Stimulated activated CD4-positive, alpha-beta T cell treated with anti-CD3 and anti-CD28 coated beads, Interleukin-2, amount 100 ng/mL, for 24 hours (primary cell): ENCODE data around the gene ARRDC3.
A peak's percentile ranks its signal among the peaks of the same experiment; 100 is the strongest.
"Not testable (repeated sequence)": the region's sequence is repeated elsewhere in the genome, so short reads cannot be mapped to it uniquely, and the experiment has no call there.

Experiments used
- DNase-seq, 2 donors: peaks; one replicate each; pipeline ENCODE4 v3.0.0-alpha.2; 2020

The ARRDC3 gene

DNA sequence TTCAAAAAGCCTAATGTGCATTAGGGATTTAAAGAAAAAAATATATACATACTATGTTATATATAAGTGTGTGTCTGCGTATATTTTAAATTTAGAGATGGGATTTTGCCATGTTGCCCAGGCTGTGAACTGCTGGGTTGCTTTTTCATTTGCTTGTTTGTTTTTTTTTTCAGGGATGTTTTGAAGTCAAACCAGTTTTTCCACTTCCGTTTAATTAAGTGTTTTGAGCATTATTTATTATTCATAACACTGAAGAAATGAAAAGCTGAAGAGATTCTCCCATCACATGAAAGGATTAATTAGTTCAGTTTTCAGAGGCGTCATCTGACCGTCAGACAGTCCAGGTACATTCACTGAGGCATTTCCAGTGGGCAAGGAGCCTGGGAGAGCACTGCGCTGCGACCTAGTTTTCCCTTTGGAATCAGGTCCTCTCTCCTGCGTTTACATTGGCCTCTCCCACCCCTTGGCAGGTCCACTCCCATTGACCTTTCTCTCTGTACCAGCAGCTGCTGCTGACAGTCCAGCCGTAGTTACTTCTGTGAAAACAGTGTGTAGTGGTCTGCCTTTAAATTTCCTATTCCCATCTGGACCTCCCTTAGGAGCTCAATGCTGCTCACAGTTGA, 26.0 kb downstream of the ARRDC3 start:
- no peak for DNase-seq

DNA sequence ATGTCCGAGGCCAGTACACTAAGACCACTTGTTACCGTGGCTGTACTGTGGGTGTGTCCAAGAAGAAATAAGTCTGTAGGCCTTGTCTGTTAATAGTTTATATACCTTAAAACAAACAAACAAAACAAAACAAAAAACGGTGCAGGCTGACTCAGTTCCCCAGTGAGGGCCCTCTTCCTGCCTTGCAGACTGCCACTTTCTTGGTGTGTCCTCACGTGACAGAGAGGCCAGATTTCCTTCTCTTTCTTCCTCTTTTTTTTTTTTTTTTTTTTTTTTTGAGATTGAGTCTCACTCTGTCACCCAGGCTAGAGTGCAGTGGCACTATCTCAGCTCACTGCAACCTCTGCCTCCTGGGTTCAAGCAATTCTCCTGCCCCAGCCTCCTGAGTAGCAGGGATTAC, 28.2 kb downstream of the ARRDC3 start:
- not testable (repeated sequence) for DNase-seq

DNA sequence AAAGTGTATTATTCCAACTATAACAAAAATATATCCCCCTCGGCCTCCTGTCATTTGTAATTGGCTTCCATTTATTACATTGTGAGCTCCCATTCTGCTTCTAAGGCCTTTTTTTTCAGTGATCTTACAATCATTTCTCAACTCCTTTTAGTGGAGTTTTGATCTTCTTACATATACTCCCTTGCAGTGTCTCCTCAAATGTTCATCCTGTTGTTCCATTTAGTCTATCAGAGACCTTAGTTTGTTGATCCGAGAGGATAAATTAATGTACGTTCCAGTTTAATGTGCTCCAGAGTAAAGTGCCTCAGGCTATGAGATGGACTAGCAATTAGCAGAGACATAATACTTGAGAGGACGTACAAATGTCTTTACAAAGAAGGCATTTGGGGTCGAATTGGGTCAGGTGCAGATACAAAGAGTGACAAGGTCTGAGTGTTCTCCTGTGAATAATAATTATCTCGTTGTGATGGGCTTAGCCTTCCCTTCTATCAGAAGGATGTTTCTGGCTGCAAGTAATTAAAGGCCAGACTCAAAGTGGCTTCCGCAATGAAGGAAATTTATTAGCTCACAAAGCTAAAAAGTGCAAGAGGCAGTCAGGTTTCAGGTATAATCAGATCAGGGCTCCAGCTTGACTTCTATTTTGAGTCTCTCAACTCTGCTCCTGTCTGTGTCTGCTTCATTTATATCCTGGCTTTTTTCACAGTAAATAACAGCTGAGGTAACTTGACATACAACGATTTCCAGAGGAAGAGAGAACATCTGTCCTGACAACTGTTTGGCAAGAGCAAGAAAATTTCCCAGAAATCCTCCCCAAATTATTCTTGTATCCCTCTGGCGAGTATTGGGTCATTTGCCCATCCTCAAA, 30.1 kb downstream of the ARRDC3 start:
- no peak for DNase-seq

DNA sequence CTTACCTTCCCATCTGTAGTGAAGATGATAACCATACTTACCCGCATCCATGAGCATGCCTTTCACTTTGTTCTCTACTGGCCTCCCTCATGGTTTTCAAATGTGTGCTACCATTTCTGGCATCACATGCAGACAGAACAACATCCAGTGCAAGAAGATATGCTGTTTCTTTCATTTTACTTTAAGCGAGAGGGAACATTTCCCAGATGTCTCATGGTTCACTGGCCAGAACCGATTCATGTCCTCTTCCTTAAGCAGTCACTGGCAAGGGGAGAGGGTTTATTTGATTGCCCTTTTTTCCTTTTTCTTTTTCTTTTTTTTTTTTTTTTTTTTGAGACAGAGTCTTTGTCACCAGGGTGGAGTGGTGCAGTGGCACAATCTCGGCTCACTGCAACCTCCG, 37.7 kb downstream of the ARRDC3 start:
- no peak for DNase-seq

DNA sequence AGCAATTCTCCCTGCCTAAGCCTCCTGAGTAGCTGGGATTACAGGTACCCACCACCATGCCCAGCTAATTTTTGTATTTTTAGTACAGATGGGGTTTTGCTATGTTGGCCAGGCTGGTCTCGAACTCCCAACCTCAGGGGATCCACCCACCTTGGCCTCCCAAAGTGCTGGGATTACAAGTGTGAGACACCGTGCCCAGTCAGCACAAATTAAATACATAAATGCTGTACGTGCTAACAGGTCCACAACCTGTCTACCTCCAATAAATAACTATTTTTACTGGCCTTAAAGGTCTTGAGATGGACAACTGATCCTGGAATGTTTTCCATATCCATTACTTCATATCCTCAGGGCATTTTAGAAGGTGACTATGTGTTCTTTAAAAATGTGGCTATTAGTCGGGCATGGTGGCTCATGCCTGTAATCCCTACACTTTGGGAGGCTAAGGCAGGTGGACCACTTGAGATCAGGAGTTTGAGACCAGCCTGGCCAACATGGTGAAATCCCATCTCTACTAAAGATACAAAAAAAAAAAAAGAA, 38.4 kb downstream of the ARRDC3 start:
- not testable (repeated sequence) for DNase-seq

DNA sequence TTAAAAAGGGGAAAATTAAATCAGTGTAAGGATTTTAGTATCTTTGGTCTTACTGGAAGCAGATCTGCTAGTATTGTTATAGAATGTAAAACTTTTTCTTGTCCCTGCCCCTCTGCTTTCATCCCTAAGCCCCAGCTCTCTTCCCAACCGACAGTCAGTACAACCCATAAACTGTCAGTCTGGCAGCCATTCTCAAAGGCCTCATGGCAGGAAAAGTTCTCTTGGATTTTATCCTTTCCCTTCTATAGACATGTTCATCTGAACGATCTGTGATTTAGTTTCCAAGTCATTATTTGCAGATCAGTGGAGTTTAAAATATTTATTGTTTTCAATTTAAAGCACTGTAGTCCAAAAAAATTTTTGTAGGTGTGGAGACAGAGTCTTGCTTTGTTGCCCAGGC, 39.2 kb downstream of the ARRDC3 start:
- no peak for DNase-seq

DNA sequence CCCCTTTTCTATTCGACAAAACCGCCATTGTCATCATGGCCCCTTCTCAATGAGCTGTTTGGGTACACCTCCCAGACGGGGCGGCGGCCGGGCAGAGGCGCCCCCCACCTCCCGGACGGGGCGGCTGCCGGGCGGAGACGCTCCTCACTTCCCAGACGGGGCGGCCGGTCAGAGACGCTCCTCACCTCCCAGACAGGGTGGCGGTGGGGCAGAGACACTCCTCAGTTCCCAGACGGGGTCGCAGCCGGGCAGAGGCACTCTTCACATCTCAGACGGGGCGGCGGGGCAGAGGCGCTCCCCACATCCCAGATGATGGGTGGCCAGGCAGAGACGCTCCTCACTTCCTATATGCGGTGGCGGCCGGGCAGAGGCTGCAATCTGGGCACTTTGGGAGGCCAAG, 40.2 kb downstream of the ARRDC3 start:
- DNase-seq: not testable (repeated sequence)

DNA sequence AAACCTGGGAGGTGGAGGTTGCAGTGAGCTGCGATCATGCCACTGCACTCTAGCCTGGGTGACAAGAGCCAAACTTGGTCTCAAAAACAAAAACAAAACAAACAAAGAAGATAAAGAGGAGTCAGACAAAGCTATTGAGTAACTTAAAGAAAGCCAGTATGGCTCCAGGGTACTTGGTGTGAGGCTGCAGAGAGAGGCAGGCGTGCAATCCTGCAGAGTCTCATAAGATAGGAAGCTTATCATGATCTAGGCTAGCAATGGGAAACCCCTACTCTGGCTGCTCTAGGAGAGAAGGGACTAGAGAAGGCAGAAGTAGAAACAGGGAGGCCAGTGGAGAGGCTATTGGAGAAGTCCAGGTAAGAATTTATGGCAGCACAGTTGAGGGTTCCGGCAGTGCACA, 42.0 kb downstream of the ARRDC3 start:
- DNase-seq: no peak

DNA sequence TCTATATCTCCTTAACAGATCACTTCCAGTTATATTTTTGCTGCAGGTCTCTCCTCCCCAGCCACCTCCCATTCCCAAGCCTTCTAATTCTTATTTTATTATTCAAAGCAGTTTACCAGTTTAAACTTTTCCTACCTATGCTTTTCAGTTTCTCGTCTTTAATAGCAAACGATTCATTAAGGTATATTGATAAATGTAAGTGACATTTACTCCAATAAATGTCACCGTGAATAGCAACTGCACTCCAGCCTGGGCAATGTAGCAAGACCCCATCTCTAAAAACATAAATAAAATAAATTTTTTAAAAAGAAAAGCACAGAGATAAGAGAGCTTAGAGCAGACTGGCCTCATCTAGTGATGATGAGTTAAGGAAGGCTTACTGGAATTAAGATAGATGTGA, 42.6 kb downstream of the ARRDC3 start:
- DNase-seq: no peak

DNA sequence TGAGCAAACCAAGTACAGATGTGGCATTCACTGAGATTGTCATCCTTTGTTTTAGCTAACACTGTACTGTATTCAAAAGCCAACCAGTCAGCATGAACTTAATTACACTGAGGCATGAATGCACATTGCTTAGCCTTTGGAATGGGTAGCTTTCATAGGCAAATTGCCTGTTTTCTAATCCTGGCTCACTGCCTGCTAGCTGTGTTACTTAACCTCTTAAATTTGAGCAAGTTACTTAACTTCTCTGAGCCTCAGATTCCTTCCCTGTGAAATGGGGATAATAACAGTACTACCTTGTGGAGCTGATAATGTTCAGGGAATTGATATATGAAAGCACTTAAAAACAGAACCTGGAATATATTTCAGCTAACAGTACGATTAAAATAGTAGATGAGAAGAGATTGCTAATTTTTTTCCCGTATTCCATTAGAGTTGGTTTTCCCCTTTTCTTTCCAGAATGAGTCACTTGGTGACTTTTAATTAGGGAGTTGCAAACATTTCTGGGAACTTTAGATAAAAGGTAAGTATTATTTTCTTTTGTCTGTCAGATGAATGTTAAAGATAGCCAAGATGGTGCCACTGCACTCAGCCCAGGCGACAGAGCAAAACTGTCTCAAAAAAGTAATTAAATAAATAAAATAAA, 43.9 kb downstream of the ARRDC3 start:
- no peak for DNase-seq

DNA sequence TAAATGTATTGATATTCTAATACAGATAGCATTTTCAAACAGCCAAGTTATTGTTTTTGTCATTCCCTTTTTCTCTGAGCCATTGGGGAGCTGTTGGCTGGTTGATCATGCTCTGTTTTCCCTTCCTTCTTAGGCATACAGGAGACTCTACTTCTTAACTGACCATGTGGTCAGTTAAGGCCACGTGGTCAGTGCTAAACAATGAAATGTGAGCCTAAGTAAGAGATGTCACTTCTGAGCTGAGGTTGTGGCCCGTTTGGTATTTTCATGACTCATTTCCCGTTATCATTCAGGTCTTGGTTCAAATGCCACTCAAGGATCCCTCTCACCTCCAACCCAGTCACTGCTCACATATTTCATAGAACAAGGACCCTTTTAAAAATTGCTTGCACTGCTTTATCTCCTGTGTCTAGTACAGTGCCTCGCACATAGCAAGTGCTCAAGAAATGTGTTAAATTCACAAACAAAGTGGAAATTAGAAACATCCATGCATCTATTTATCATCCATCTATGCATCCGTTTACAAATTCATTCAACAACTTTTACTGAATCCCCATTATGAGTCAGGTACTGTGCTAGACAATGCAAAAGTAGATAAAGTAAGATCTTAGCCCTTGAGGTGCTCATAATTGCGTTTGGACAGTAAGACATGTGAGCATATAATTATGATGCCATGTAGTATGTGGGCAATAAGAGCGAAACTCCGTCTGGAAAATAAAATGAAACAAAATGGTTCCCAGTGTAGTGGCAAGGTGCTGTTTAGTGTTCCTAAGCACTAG, 50.7 kb downstream of the ARRDC3 start:
- DNase-seq: no peak

DNA sequence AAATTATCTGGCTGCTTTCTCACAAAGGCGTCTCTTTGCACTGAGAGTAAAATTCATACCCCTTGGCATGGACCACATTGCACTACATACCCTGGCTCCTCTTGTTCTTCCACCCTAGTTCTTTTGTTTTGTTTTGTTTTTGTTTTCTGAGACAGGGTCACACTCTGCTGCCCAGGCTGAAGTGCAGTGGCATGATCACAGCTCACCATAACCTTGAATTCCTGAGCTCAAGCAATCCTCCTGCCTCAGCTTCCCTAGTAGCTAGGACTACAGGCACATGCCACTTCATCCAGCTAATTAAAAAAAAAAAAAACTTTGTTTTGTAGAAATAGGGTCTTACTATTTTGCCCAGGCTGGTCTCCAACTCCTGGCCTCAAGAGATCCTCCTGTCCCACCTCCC, 51.4 kb downstream of the ARRDC3 start:
- DNase-seq: no peak

DNA sequence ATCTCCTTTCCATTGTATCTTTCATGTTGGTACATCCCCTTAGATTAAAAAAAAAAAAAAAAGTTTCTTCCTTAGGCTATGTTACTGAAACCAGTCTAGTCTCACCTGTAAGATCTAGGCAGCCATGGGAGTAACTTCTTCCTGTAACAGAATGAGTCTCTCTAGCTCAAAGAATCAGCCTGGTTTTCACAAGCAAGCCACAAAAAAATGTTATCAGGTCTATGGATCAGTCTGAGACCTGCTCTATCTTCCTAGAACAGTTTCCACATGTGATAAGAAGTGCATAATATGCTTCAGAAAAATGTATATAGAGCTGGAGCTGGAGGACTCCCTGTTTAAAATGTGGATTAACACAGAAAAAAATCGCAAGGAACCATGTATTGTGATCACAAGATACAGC, 53.8 kb downstream of the ARRDC3 start:
- DNase-seq: no peak

DNA sequence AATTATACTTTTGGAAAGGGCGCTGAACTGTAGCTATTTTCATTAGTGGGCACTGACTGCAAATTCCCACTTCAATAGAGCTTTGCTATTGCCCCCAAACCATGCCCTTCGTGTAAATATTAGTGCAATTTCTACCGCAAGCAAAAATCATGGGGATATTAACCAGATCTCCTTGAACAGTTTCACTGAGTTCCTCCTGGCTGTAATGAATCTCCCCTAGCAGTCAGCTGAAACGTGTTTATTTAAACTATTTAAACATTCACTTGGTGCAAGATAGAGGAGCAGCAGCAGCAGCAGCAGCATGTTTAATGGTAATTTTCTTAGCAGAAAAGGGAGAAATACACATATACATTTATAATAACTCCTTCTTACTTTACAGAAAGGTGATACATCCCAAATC, 54.4 kb downstream of the ARRDC3 start:
- no peak for DNase-seq

DNA sequence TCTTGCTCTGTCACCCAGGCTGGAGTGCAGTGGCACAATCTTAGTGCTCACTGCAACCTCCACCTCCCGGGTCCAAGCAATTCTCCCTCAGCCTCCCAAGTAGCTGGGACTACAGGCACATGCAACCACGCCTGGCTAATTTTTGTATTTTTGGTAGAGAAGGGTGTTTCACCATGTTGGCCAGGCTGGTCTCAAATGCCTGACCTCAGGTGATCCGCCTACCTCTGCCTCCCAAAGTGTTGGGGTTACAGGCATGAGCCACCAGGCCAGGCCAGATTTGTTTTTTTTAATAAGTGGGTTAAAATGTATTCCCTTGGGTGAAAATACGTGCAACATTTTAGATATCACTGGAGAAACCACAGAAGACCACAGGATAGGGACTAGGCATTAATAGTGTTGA, 60.1 kb downstream of the ARRDC3 start:
- DNase-seq: not testable (repeated sequence)

DNA sequence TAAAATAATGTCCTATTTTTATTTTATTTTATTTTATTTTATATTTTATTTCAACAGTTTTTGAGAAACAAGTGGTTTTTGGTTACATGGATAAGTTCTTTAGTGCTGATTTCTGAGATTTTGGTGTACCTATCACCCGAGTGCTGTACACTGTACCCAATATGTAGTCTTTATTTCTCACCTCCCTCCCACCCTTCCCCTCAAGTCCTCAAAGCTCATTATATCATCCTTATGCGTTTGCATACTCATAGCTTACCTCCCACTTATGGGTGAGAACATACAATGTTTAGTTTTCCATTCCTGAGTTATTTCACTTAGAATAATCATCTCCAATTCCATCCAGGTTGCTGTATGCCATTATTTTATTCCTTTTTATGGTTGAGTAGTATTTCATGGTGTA, 63.5 kb downstream of the ARRDC3 start:
- DNase-seq: no peak

DNA sequence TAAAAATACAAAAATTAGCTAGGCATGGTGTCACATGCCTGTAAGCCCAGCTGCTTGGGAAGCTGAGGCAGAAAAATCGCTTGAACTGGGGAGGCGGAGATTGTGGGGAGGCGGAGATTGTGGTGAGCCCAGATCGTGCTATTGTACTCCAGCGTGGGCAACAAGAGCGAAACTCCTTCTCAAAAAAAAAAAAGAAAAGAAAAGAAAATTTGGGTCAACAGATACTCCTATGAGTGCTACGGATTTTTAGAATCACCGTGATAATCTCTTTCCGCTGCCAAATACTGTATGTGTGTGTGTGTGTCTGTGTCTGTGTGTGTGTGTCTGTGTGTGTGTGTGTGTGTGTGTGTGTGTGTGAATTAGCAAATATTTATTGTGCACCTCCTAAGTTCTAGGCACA, 64.4 kb downstream of the ARRDC3 start:
- peak; percentile 40 to 55 for DNase-seq
